HG02970 (cell line): ENCODE data around the gene MTIF3.

Experiments used
- ATAC-seq: cut with Tn5 transposase; IDR thresholded peaks from one replicate; pipeline ENCODE4 v1.9.1; 2021; ENCODE audit warnings: mild to moderate bottlenecking, moderate library complexity, moderate number of reproducible peaks; ENCODE audit not compliant: unreplicated experiment, low FRiP score

Gene MTIF3, protein sequence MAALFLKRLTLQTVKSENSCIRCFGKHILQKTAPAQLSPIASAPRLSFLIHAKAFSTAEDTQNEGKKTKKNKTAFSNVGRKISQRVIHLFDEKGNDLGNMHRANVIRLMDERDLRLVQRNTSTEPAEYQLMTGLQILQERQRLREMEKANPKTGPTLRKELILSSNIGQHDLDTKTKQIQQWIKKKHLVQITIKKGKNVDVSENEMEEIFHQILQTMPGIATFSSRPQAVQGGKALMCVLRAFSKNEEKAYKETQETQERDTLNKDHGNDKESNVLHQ

DNA sequence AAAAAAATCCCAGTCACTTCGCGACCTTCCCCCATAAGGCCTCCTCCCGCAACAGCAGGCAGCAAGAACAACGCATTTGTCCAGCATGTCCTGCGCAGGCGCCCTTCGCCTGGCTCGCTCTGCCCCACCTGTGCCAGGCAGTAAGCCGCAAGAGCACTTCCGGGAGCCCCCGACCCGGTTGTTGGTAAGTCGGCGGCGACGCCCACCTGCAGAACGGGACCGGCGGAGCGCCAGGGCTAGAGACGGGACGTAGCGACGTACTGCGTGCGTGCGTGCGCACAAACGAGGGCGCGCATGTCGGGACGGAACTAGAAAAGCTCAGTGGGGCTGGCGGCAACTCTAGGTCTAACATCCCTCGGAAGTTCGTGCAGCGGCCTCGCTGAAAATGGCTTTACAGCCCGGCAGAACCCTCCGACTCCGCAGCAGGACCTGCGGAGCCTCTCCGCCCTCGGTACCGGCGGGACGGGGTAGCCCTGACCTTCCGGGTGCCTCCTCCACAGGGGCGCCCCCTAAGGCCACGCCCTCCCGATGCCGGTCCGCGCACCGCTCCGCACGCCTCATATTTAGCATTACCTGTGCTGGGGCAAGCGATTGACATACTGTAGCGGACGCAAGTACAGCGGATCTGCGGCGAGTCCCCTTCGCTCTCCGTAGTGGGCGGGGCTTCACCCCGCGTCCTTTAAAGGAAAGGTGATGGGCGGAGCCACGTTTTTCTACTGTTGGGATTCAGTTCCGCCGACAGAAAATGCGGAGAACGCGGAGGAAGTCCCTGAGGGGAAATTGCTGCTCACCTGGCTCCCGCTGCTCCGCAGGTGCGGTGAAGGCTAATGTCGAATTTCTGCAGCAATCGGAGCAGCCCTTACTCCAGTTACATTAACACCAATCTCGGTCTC, at the start of gene MTIF3:
TSS of gene MTIF3 (minus strand) at position 629 of the 893 bp plus-strand sequence. CDS start 10,116 bp downstream, outside the sequence.
- peak; percentile 87 for ATAC-seq

DNA sequence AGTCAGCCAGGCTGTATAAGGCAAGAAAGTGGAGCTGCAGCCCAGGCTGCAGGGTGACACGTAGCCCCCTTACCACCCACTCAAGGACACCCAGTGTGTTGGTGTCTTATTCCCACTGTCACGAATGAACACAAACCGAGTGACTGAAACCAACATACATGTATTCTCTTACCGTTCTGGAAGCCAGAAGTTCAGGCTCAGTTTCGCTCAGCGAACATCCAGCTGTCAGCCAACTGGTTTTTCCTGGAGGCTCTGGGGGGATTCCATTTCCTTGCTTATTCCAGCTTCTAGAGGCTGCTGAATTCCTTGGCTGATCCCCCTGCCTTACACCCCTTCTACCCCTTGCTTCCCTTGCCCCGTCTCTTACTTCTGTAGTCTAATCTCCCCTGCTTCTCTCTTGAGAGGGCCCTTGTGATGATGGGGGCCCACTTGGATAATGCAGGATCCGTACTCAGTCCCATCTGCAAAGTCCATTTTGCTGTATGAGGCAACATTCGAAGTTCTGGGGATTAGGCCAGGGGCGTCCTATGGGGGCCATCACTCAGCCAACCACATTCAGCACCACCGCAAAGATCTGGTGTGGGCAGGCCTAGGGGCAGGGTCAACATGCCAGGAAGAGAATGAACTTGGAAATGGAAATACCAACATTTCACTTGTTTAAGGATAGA, 47.3 kb upstream of the MTIF3 start:
- no peak for ATAC-seq

- no peak for ATAC-seq
Observed at GRCh38 chr13:27496536-27497273, 46.3 kb upstream of the MTIF3 start.

DNA sequence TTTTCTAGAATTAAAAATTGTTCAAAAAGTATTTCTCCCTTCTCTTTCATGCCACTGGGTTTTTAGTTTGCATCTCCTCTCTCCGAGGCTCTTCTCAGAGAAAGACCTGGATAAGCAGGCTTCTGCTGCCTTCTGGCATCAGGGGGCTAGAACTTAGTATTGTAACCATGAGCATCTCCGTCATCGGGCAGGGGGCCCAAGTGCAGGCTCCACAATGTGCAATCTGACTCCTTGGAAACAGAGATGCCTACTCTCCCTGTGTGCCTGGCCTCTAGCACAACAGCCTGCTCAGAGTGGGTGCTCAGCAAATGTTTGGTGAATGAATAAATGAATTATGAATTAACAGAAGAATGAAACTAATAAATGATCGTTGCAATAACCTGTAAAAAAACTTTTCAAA, 45.6 kb upstream of the MTIF3 start:
- ATAC-seq: no peak

GRCh38 chr13:27495551-27495950, 45.2 kb upstream of the MTIF3 start:
- ATAC-seq: no peak

DNA sequence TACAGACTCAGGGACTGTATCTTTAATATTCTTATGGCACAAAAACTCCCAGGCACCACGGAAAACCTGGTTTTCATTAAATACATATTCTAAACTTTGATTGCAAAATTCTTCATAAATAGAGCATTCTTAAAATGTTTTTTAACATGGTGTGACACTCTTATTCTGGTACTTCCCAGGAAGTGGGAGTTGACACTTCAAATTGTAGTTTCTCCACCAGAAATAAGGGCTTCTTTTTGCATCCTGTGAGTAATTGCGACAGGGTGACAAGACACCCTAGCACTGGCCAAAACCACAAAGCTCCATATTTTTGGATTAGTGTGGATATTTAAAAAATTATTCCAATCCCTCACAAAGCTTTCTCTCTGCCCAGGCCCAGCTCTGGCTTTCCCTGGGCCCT, 43.6 kb upstream of the MTIF3 start:
- no peak for ATAC-seq

DNA sequence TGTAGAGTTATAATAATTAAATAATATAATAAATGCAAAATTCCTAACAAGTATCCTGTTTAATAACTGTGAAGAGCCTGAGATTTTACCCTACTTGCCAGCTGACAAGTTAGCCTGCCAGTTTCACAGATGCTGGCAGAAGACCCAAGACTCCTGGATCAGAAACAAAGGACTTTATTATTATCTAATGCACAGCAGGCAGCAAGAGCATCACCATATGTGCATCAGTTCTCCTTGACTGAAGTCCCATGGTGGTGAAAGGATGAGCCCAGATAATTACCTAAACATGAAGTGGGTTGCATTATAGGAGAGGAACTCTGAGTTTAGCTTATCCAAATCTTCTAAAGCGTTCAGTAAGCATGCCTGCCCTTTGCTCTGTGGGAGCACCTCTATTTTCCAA, 39.1 kb upstream of the MTIF3 start:
- ATAC-seq: no peak

GRCh38 chr13:27487776-27488175, 37.4 kb upstream of the MTIF3 start:
- ATAC-seq: no peak

DNA sequence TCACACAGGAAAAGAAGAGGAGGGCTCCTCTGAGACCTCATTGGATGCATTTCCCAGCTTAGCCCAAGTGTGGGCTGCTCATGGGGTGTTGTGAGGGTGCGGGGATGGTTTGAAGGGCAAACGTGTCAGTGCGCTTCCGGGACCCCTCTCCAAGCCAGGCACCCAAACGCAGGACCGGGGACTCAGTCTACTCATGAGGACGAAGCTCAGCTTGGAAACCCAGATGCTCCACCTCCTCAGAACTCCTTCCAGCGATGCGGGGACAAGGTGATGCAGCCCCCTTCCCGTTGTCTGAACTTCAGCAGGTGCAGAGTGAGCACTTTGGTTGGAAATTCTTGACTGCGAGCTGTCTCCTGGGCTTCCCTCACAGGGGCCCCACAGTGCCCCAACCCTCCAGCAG, 33.1 kb upstream of the MTIF3 start:
- no peak for ATAC-seq

DNA sequence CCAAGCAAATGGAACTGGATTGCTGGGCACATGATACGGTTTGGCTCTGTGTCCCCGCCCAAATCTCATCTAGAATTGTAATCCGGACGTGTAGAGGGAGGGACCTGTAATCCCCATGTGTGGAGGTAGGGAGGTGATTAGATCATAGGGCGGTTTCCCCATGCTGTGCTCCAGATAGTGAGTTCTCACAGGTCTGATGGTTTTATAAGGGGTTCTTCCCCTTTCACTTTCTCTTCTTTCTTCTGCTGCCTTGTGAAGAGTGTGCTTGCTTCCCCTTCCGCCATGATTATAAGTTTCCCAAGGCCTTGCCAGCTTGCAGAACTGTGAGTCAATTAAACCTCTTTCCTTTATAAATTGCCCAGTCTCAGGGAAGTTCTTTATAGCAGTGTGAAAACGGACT, 32.6 kb upstream of the MTIF3 start:
- no peak for ATAC-seq

- ATAC-seq: no peak
Observed at GRCh38 chr13:27481766-27482165, 31.4 kb upstream of the MTIF3 start.

DNA sequence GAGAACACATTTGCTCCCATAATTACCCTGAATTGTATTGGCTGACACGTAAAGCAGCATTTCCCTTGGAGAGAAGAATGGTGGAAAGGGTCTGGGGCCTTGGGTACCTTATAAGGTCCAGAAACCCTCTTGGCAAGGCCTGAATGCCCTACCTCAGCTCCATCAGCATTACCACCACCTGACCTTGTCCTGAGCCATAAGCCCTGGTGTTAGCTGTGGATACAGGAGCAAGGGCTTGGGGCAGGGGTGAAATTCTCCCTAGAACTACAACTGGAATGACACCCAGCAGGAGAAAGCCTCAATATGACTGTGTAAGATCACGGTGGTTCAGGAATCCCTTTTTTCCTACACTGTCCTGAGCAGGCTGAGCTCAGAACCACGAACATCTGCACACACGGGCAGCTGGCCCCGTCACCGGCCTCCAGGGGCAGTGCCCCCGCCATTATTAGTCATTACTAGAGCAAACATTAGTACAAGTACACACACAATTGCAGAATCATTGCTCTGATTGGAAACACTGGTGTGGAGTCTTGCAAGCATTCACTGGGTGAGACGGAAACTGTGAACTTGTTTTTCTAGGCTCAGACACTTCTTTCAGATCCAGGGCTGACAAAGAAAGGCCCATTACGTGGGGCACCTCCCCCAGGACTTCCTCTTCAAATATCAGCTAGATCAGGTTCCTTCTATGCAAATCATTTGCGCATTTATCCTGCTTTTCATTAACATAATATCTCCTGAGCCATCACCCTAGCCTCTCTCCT, 26.8 kb upstream of the MTIF3 start:
- ATAC-seq: no peak

GRCh38 chr13:27474751-27475268, 24.4 kb upstream of the MTIF3 start:
- ATAC-seq: no peak

DNA sequence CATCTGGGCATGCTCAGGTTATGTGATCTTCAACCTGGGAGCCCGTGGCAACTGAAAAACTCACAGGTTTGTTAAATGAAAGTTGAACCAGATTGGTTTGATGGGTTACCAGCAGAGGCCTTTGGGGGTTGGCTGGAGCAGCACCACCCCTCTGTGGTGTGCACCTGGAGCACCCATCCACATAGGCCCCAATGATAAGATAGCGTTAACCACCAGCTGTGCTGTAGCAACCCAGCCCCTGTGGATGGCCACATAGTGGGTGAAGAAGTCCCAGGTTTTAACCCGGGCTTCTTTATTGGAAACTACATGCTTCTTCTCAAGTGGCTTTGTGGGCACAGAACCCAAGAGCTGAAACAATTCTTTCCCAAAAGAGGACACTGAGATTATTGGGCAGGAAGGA, 22.6 kb upstream of the MTIF3 start:
- ATAC-seq: no peak

DNA sequence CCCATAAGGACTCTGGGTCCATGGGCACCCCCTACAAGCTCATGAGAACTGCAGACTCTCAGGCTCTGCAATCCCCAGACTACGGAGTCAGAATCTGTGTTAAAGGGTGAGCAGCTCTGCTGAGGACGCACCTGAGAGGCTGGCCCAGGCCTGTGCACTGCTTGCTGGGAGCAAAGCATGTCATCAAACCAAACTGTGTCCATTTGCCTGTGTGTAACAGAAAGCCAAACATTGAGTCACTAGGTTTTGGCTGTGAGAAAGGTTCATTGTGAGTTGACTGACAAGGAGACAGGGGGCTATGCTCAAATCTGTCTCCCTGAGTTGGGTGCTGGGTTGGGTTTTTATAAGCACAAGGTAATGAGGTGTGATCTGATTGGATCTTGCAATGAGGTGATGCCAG, 22.1 kb upstream of the MTIF3 start:
- ATAC-seq: no peak

DNA sequence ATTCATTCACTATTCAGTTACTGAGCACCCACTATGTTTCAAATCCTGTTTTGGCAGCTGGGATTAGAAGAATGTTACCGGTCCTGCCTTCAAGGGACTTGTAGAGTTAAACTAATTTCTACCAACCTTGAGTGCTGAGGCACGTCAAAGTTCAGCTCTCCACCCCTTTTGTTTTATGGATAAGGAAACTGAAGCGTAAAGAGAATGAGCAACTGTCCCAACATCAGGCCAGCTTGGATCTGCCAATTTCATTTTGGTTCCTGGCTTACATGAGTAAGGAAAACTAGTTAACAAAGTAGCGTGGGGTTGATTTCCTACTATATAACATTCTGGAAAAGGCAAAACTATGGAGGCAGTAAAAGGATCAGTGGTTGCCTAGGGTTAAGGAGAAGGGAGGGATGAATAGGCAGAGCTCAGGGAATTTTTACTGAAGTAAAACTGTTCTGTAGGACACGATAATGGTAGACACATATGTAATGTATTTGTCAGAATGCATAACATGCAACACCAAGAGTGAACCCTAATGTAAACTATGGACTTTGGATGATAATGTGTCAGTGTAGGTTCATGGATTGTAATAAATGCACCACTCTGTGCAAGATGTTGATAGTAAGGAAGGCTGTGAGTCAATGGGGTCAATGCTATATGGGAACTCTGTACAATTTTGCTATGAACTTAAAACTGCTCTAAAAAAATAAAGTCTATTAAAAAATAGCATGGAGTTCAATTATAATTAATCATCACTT, 19.9 kb upstream of the MTIF3 start:
- ATAC-seq: no peak

- no peak for ATAC-seq
Observed at GRCh38 chr13:27466513-27466912, 16.1 kb upstream of the MTIF3 start.

DNA sequence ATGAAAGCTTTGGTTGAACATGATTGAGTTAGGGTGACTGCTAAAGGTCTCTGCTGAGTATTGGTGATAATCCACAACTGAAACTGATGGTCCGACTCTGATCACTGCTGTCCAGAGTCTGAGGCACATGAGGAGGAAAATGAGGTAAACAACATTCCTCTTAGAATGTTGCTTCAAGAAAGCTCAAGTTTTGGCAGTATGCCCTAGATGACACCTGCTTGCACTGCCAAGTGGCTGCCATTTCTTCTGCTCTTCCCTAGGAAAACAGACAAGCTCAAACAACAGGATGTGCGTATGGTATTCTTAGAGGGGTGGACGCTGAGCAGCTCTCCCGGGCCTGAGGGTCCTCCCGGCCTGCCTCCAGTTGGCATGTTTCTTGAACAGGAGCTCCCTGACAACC, 15.2 kb upstream of the MTIF3 start:
- no peak for ATAC-seq

DNA sequence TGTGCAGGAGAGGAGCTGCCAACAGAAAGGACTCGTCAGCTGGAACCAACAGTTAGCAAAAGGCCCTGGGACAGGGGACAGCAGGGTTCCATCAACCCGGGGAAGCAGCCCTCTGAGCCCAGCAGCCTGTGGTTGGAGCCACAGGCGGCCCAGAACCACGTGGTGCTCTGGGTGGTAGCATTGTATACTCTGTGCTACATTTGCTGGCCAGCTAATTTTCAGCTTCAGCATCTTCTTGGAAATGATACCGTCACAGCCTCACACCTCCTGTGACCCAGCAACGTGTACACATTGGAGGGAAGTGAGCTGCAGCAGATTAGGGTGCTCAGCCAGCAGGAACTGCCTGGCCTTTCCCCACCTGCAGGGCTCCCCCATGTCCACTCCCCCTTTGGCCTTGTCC, 13.1 kb upstream of the MTIF3 start:
- ATAC-seq: no peak
